HFF-Myc (cell line): Measurements from ENCODE around the gene SMARCC2.
A peak's percentile ranks its signal among the peaks of the same experiment; 100 is the strongest.

Experiments
- DNase-seq: peaks from one replicate; pipeline ENCODE4 v3.0.0-alpha.2; 2011; ENCODE audit warnings: low read depth; ENCODE audit errors: extremely low read depth
- H3K4me3 ChIP-seq: replicated peaks from 2 replicates; pipeline ENCODE4 v1.5.1; 2011; ENCODE audit warnings: low read depth, mild to moderate bottlenecking, control low read depth, low read length
- TF ChIP-seq, protein P1 (sequence below): IDR thresholded peaks from 2 replicates; pipeline ENCODE4 v1.5.1; 2012; ENCODE audit warnings: mild to moderate bottlenecking, low read depth, low read length, control low read depth; ENCODE audit errors: missing control alignments

The SMARCC2 gene

DNA sequence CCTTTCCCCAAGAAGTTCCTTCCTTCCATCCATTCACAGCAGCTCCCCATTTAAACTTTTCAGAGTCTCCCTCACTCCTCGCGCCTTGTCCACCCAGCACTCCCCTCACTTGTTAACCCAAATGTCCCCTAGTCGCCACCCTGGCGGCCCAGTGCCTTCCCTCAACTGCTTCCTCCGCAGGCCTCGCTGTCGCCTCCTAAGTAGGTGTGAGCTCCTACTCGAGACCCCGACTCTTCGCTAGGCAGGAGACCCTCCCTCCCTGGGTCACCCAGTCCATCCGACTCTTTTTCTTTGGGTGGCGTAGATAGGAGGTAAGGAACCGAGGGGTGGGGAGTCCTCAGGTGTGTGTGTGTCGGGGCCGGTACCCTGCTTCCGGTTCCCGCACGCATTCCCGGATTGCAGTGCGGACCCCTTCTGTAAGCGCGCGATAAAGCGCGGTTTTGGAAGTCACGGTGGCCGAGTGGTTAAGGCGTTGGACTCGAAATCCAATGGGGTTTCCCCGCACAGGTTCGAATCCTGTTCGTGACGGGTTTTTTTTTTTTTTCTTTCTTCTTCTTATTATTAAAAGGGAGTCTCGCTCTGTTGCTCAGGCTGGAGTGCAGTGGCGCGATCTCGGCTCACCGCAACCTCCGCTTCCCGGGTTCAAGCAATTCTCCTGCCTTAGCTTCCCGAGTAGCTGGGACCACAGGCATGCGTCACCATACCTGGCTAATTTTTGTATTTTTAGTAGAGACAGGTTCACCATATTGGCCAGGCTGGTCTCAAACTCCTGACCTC lies 823 bp upstream of the SMARCC2 start:
- H3K4me3 ChIP-seq = peak overlapping the region; percentile 80
- TF ChIP-seq, protein P1, sequence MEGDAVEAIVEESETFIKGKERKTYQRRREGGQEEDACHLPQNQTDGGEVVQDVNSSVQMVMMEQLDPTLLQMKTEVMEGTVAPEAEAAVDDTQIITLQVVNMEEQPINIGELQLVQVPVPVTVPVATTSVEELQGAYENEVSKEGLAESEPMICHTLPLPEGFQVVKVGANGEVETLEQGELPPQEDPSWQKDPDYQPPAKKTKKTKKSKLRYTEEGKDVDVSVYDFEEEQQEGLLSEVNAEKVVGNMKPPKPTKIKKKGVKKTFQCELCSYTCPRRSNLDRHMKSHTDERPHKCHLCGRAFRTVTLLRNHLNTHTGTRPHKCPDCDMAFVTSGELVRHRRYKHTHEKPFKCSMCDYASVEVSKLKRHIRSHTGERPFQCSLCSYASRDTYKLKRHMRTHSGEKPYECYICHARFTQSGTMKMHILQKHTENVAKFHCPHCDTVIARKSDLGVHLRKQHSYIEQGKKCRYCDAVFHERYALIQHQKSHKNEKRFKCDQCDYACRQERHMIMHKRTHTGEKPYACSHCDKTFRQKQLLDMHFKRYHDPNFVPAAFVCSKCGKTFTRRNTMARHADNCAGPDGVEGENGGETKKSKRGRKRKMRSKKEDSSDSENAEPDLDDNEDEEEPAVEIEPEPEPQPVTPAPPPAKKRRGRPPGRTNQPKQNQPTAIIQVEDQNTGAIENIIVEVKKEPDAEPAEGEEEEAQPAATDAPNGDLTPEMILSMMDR = no peak

DNA sequence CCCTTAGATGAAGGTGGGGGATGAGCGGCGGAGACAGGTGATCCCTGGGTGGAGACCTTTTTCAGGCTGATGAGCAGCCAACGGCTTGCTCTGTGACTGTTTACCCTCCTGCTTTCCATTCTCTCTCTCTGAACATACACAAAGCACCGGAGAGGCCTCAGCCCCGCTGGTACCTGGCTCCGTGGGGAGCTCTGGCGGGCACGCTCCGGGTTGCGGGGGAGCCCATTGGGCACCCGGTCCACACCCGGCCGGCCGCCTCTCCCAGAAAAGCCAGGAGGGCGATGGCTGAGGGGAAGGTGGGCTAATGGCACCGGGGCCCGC lies 545 bp downstream of the SMARCC2 start:
- TF ChIP-seq, protein P1 = no peak
- DNase-seq = no peak
- peak overlapping the region; percentile 80 for H3K4me3 ChIP-seq

More for the DNA sequence above, 823 bp upstream of the SMARCC2 start:
- peak; percentile 69 for DNase-seq

DNA sequence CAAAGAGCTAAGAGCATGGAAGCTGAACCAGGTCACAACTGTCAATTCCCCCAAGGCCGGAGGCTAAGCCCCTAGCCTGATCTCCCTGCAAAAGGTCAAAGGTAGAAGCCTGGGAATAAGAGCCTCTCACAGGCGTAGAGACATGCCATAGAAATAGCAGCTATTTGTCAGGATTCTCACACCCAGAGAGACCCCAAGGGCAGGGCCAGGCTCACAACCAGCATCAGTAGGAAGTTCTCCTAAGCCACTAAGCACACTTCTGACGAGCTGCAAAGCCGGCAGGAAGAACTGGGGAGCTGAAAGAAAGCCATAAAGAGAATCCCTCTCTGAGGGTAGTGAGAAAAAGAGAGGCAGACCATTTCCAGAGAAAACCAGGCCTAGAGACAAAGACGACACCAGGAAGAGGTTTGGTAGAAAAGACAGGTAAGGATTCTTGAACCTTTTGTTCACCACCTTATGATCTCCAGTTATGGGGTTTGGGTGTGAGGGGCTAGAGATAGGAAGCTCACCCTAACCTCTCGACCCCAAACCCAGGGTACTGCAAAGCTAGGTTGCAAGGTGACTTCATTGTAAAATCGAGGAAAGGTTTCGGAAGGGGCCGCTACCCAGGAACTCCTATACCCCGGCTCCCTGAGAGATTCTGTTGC lies 1.0 kb downstream of the SMARCC2 start:
- peak overlapping the region; percentile 80 for H3K4me3 ChIP-seq
- TF ChIP-seq, protein P1 = no peak
- no peak for DNase-seq

DNA sequence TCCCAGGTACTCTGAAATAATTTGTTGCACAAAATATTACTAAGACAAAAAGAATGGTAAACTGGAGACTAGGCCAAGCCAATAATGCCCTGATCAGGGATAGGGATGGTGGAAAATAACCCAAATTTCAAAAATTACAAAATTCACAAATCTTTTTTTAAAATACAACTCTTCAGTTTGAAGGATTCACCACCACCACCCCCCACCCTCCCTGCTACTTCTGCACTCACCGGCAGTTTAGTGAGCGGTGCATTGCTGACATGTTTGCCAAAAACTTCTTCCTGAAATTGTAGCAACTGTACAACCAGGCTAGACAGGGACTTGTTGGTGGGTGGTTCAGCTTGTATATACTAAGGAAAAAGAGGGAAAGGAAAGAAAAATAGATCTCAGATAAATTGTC lies 2.3 kb downstream of the SMARCC2 start:
- TF ChIP-seq, protein P1 = no peak
- DNase-seq = no peak
- no peak overlapping the region for H3K4me3 ChIP-seq

DNA sequence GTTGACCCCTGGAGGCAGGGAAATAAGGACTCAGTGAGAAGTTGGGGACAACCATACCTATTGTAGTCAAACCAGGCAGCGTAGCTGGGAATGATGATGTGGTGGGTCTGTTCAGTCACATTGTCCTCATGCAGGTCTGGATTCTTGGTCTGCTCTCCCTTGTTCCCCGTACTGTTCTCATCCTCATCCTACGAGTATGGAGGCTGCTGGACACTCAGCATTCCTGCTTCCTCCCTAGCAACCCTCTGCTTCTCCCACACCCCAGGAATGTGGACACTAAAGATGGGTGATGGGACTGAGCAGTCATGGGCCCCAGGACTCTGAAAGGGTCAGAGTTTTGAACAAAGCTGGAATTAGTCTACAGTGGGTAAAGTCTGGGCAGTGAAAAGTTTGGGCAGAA lies 10.9 kb downstream of the SMARCC2 start:
- H3K4me3 ChIP-seq = no peak overlapping the region
- TF ChIP-seq, protein P1 = no peak
- no peak for DNase-seq

DNA sequence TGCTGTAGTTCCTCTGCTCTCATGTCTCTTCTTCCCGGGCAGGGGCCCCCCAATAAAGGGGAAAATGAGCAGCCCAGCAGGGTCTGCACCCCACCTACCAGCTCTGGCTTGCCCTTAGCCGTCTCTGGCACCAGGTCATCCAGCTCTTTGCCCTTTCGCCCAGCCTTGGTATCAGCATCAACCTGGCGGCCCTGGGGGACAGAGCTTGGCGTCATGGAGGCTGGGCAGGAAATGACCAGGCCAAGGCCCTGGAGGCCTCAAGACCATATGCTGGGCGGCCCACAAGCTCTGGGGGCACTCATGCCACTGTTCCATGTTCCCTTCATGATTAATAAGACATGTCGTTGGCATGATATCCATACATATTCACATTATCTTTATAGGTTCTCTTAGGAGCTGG lies 16.4 kb downstream of the SMARCC2 start:
- TF ChIP-seq, protein P1 = no peak
- no peak overlapping the region for H3K4me3 ChIP-seq
- DNase-seq = no peak
